ENCODE measurements around the gene MTPN. TPM values are rescaled to one million over a fixed set of nuclear protein-coding genes. Genes with fewer than 3 reads are reported as not detected.

MTPN gene
- total RNA-seq = 117 and 127 TPM in 2 replicates

GRCh38 chr7:135977007-135977741 lies at the start of gene MTPN:
Gene MTPN (minus strand): TSS chr7:135977359. CDS start chr7:135977100, 259 bp downstream.
- Histone ChIP-seq H3K4me3 (ENCODE audit: insufficient read depth, low read length) (peak within 1 kb of the TSS; percentile 95), H3K4me1 (ENCODE audit: insufficient read depth, low read length) (peaks cover 26% of the 10 kb centered on the region), H3K36me3 (ENCODE audit: insufficient read depth, low read length) (peaks cover 3% of the 10 kb centered on the region), H4K20me1 (ENCODE audit: insufficient read depth, low read length) (peaks cover 26% of the 10 kb centered on the region), H2AFZ (ENCODE audit: low read length) (peak within 1 kb of the TSS; percentile 91), H3K9me3 (ENCODE audit: low read depth, low read length) (no peaks in the 10 kb centered on the region), H3K27ac (ENCODE audit: low read depth, low read length) (peak within 1 kb of the TSS; percentile 76), H3K4me2 (ENCODE audit: insufficient read depth, low read length) (peak within 1 kb of the TSS; percentile 97), H3K27me3 (ENCODE audit: insufficient read depth, low read length) (no peaks in the 10 kb centered on the region), H3K79me2 (ENCODE audit: insufficient read depth, low read length) (peaks cover 50% of the 10 kb centered on the region)
- TF ChIP-seq CTCF (IDR thresholded peaks at IDR 0.05; ENCODE audit: extremely low read depth, low read depth, low read length) = no peak
- DNase-seq (ENCODE audit: insufficient read length, low spot score, missing footprints) = peak; percentile 95

GRCh38 chr7:136026209-136026608 lies 49.0 kb upstream of the MTPN start:
- Histone ChIP-seq H3K27ac (ENCODE audit: low read depth, low read length) (no peak overlapping the region), H3K4me1 (ENCODE audit: insufficient read depth, low read length) (no peaks in the 10 kb centered on the region), H3K4me2 (ENCODE audit: insufficient read depth, low read length) (no peak overlapping the region), H2AFZ (ENCODE audit: low read length) (no peak overlapping the region), H3K9me3 (ENCODE audit: low read depth, low read length) (no peaks in the 10 kb centered on the region), H4K20me1 (ENCODE audit: insufficient read depth, low read length) (no peaks in the 10 kb centered on the region), H3K36me3 (ENCODE audit: insufficient read depth, low read length) (no peaks in the 10 kb centered on the region), H3K79me2 (ENCODE audit: insufficient read depth, low read length) (no peaks in the 10 kb centered on the region), H3K27me3 (ENCODE audit: insufficient read depth, low read length) (peaks cover 7% of the 10 kb centered on the region), H3K4me3 (ENCODE audit: insufficient read depth, low read length) (no peak overlapping the region)
- TF ChIP-seq CTCF (IDR thresholded peaks at IDR 0.05; ENCODE audit: extremely low read depth, low read depth, low read length) = no peak
- no peak for DNase-seq (ENCODE audit: insufficient read length, low spot score, missing footprints)

GRCh38 chr7:136023134-136023869 lies 46.1 kb upstream of the MTPN start:
- Histone ChIP-seq H3K4me3 (ENCODE audit: insufficient read depth, low read length) (no peak overlapping the region), H3K79me2 (ENCODE audit: insufficient read depth, low read length) (no peaks in the 10 kb centered on the region), H3K4me1 (ENCODE audit: insufficient read depth, low read length) (no peaks in the 10 kb centered on the region), H3K4me2 (ENCODE audit: insufficient read depth, low read length) (no peak overlapping the region), H3K9me3 (ENCODE audit: low read depth, low read length) (no peaks in the 10 kb centered on the region), H4K20me1 (ENCODE audit: insufficient read depth, low read length) (no peaks in the 10 kb centered on the region), H3K27me3 (ENCODE audit: insufficient read depth, low read length) (no peaks in the 10 kb centered on the region), H3K36me3 (ENCODE audit: insufficient read depth, low read length) (no peaks in the 10 kb centered on the region), H3K27ac (ENCODE audit: low read depth, low read length) (no peak overlapping the region), H2AFZ (ENCODE audit: low read length) (no peak overlapping the region)
- no peak for TF ChIP-seq CTCF (IDR thresholded peaks at IDR 0.05; ENCODE audit: extremely low read depth, low read depth, low read length)
- DNase-seq (ENCODE audit: insufficient read length, low spot score, missing footprints) = no peak

GRCh38 chr7:136020556-136020955 lies 43.4 kb upstream of the MTPN start:
- no peak overlapping the region for H2AFZ ChIP-seq (ENCODE audit: low read length)
- no peaks in the 10 kb centered on the region for H3K9me3 ChIP-seq (ENCODE audit: low read depth, low read length)
- no peaks in the 10 kb centered on the region for H3K27me3 ChIP-seq (ENCODE audit: insufficient read depth, low read length)
- no peak for TF ChIP-seq CTCF (IDR thresholded peaks at IDR 0.05; ENCODE audit: extremely low read depth, low read depth, low read length)
- no peaks in the 10 kb centered on the region for H3K79me2 ChIP-seq (ENCODE audit: insufficient read depth, low read length)
- H3K36me3 ChIP-seq (ENCODE audit: insufficient read depth, low read length) = no peaks in the 10 kb centered on the region
- H4K20me1 ChIP-seq (ENCODE audit: insufficient read depth, low read length) = no peaks in the 10 kb centered on the region
- H3K27ac ChIP-seq (ENCODE audit: low read depth, low read length) = no peak overlapping the region
- no peaks in the 10 kb centered on the region for H3K4me1 ChIP-seq (ENCODE audit: insufficient read depth, low read length)
- no peak overlapping the region for H3K4me3 ChIP-seq (ENCODE audit: insufficient read depth, low read length)
- H3K4me2 ChIP-seq (ENCODE audit: insufficient read depth, low read length) = no peak overlapping the region
- no peak for DNase-seq (ENCODE audit: insufficient read length, low spot score, missing footprints)
